ENCODE measurements around the gene COG5. TPM values are rescaled to one million over a fixed set of nuclear protein-coding genes. Genes with fewer than 3 reads are reported as not detected.

The COG5 gene
- total and polyA plus RNA-seq, 2 of the 4 experiments (the other 2 are of a cell fraction), result 18.5 to 27.4 TPM

DNA sequence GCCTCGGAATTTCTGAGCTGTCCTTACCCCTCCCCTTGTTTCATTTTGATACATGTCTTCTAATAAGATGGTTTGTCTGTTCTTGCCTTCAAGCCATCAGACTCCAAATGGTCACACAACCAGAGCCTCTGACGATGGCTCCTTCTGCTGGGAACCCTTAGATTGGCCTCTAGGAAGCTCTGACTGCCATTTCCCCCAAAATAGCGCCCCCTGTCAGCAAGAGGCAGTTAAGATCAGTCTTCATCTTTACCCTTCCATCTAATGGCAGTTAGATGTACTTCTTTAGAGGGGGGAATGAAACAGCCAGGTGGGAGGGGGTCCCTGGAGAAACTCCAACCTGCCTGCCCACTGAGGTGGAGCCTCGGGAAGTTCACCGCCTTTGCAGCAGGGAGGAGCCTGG lies 179.7 kb downstream of the COG5 start:
- no peaks in the 10 kb centered on the region for H3K36me3 ChIP-seq (ENCODE audit: control insufficient read depth, insufficient read depth, low read length)
- no peak overlapping the region for H3K23ac ChIP-seq (ENCODE audit: low read depth, low read length)
- no peak overlapping the region for H2BK20ac ChIP-seq (ENCODE audit: low read depth, low read length)
- no peaks in the 10 kb centered on the region; the same call in 1 of the 2 replicates for H4K20me1 ChIP-seq (ENCODE audit: insufficient read depth, low read length)
- H2BK15ac ChIP-seq (ENCODE audit: low read depth, low read length), result no peak overlapping the region
- 100% methylated on average over 2 of the region's 5 CpGs; no CpG with 5 or more reads in 1 of the 2 experiments for WGBS, 2 experiments (ENCODE audit: extremely low coverage in 2 of 2, insufficient read length in 1 of 2)
- no peak for TF ChIP-seq FOS (IDR thresholded peaks at IDR 0.05; ENCODE audit: low read depth, low read length)
- TF ChIP-seq NFE2L2 (IDR thresholded peaks at IDR 0.05; ENCODE audit: low read depth, low read length), result no peak
- TF ChIP-seq RCOR1 (IDR thresholded peaks at IDR 0.05; ENCODE audit: insufficient replicate concordance, low read length), result no peak
- no peak for TF ChIP-seq RAD21 (IDR thresholded peaks at IDR 0.05; ENCODE audit: low read length)
- no peak for TF ChIP-seq CTCF (conservative IDR thresholded peaks at IDR 0.05; ENCODE audit: low read depth, low read length)
- TF ChIP-seq MAZ (IDR thresholded peaks at IDR 0.05; ENCODE audit: borderline replicate concordance, low read depth, low read length), result no peak
- no peak for TF ChIP-seq RFX5 (IDR thresholded peaks at IDR 0.05; ENCODE audit: low read depth, low read length)
- TF ChIP-seq POLR2A (IDR thresholded peaks at IDR 0.05; ENCODE audit: low read depth, low read length), result no peak
- no peak for TF ChIP-seq MXI1 (IDR thresholded peaks at IDR 0.05; ENCODE audit: borderline replicate concordance, low read depth, low read length)
- TF ChIP-seq BHLHE40 (IDR thresholded peaks at IDR 0.05; ENCODE audit: low read depth, low read length), result no peak
- no peak for TF ChIP-seq CEBPB (IDR thresholded peaks at IDR 0.05; ENCODE audit: low read depth, low read length)
- dilution Hi-C loops (cut with HindIII; ENCODE audit: low sequenced_read_pairs, unreplicated experiment), result no loop called here
- no peak overlapping the region for H4K8ac ChIP-seq (ENCODE audit: low read depth in 2 of 2, low read length in 2 of 2)
- in situ Hi-C loops (cut with MboI; ENCODE audit: low sequenced_read_pairs), result no loop called here
- H3K14ac ChIP-seq (replicated peaks; ENCODE audit: low read depth, low read length), result no peak overlapping the region
- H4K91ac ChIP-seq (ENCODE audit: insufficient read depth, low read depth, low read length), result no peak overlapping the region
- no peak overlapping the region for H2BK5ac ChIP-seq (ENCODE audit: low read depth, low read length, poor library complexity, severe bottlenecking)
- ChIA-PET POLR2A (ENCODE audit: unreplicated experiment) (no interaction called here), CTCF (interaction anchor here (0.6 kb wide), 1 partner anchor 16 kb away, joined by 3 read pairs; no protein-coding TSS in a partner anchor)
- H3K9me3 ChIP-seq (ENCODE audit: control insufficient read depth, insufficient read depth, low read length), result no peaks in the 10 kb centered on the region
- no peaks in the 10 kb centered on the region for H3K27me3 ChIP-seq (ENCODE audit: control insufficient read depth, insufficient read depth, low read length)
- no peak overlapping the region for H3K56ac ChIP-seq (ENCODE audit: extremely low read depth, insufficient read depth, low read length)
- H3K4ac ChIP-seq (ENCODE audit: low read depth, low read length), result no peak overlapping the region
- ATAC-seq (ENCODE audit: low read depth), result no peak
- no peak overlapping the region for H4K5ac ChIP-seq (ENCODE audit: low read depth, low read length)
- DNase-seq, result no peak
- H3K79me1 ChIP-seq (ENCODE audit: low read depth in 1 of 2, low read length in 2 of 2), result peaks cover 0 to 29% of the 10 kb centered on the region in 2 experiments; a peak in 2 of 4 replicates
- no peak overlapping the region for H3K18ac ChIP-seq (ENCODE audit: low read depth, low read length)
- intact Hi-C loops (cut with micrococcal nuclease), result no loop called here
- no peak overlapping the region for H3K27ac ChIP-seq (ENCODE audit: insufficient read depth, low read length)
- no peak overlapping the region for H2AFZ ChIP-seq (replicated peaks; ENCODE audit: low read length, poor library complexity)
- H2BK120ac ChIP-seq (ENCODE audit: low read depth, low read length), result no peak overlapping the region
- BruUV-seq (replicated peaks), result no TSS peak
- no peak overlapping the region for H2AK5ac ChIP-seq (ENCODE audit: low read depth, low read length)
- H3K9ac ChIP-seq (ENCODE audit: low read depth, low read length), result no peak overlapping the region
- H3K4me3 ChIP-seq (ENCODE audit: insufficient read depth, low read depth, low read length), result no peak overlapping the region
- no peak overlapping the region for H2AK9ac ChIP-seq (replicated peaks; ENCODE audit: low read depth, low read length, poor library complexity)
- H3K4me2 ChIP-seq (ENCODE audit: low read depth, low read length), result no peak overlapping the region
- H3K4me1 ChIP-seq (ENCODE audit: control insufficient read depth, insufficient read depth, low read length), result peaks cover 13% of the 10 kb centered on the region
- peaks cover 10% of the 10 kb centered on the region for H3K9me1 ChIP-seq (ENCODE audit: insufficient read depth, low read length)

All from IMR-90 (cell line).